Testis (tissue), 2 donors: ENCODE results near the gene AFP.

ENCODE experiments used
- CTCF ChIP-seq, 3 experiments: fragments of 450-650 bp in 2 of 3; fragments of 200-600 bp in 1 of 3; sonication (generic) in 1 of 3; IDR thresholded peaks; one replicate each; pipeline ENCODE4 v1.5.1; 2016 to 2019; ENCODE audit warnings: antibody characterized with exemption in 3 of 3, mild to moderate bottlenecking in 2 of 3, moderate library complexity in 1 of 3
- POLR2A ChIP-seq: fragments of 450-650 bp; IDR thresholded peaks from one replicate; pipeline ENCODE4 v1.6.1; 2017; ENCODE audit warnings: antibody characterized with exemption, mild to moderate bottlenecking, moderate library complexity

GRCh38 chr4:73460913-73461522, 25.0 kb downstream of the AFP start:
- TF ChIP-seq CTCF (IDR thresholded peaks at IDR 0.05) (no peak), POLR2A (no peak)
